ENCODE results near the gene PPOX. TPM values are rescaled to one million over a fixed set of nuclear protein-coding genes. Genes with fewer than 3 reads are reported as not detected.

PPOX gene
- polyA plus RNA-seq, 1 of the 3 experiments (the other 2 are of a cell fraction), result 30.7 TPM

GRCh38 chr1:161175771-161176453, 9.7 kb downstream of the PPOX start:
- Histone ChIP-seq H3K27ac (ENCODE audit: low read depth in 2 of 2, low read length in 1 of 2) (no peak overlapping the region), H3K4me3 (ENCODE audit: low read depth in 2 of 2, low read length in 1 of 2) (peak overlapping the region; percentile 73; a peak in 3 of 4 replicates), H4K20me1 (ENCODE audit: insufficient read depth) (no peaks in the 10 kb centered on the region), H3F3A (replicated peaks; ENCODE audit: insufficient read depth) (peaks cover 5% of the 10 kb centered on the region), H3K79me2 (ENCODE audit: insufficient read depth) (peaks cover 17% of the 10 kb centered on the region), H2AFZ (ENCODE audit: low read depth) (no peak overlapping the region; the same call in 1 of the 2 replicates), H3K36me3 (replicated peaks in 1 of 2; ENCODE audit: control insufficient read depth in 1 of 2, insufficient read depth in 2 of 2, low read length in 1 of 2) (peaks cover 29 to 44% of the 10 kb centered on the region in 2 experiments), H3K4me1 (ENCODE audit: control insufficient read depth in 1 of 2, insufficient read depth in 2 of 2, low read depth in 1 of 2, low read length in 1 of 2) (peaks cover 0 to 18% of the 10 kb centered on the region in 2 experiments; a peak in 1 of 4 replicates), H3K9ac (peak overlapping the region; percentile 77), H3K27me3 (ENCODE audit: insufficient read depth) (no peaks in the 10 kb centered on the region), H3K9me3 (no peaks in the 10 kb centered on the region), H3K4me2 (peak overlapping the region; percentile 98), H3K9me2 (no peaks in the 10 kb centered on the region)
- WGBS (ENCODE audit: low lambda C conversion rate), result 84% methylated on average over 10 of the region's 10 CpGs
- no peak for TF ChIP-seq NRF1 (IDR thresholded peaks at IDR 0.05; ENCODE audit: low read depth, low read length)
- TF ChIP-seq GATA2 (CRISPR knock-in tag; IDR thresholded peaks at IDR 0.05), result no peak
- TF ChIP-seq JUND (IDR thresholded peaks at IDR 0.05), result no peak
- POLR2A ChIA-PET, result interaction anchor here (1.4 kb wide), 1 partner anchor 10 kb away, joined by 11 read pairs; the partner anchor contains the start of gene PPOX
- DNase-seq, result no peak
- CTCF ChIA-PET, result interaction anchor here (1.1 to 4.1 kb wide), 3 partner anchors 8 to 26 kb away, joined by 5 to 29 read pairs (median 5); partner anchors contain the start of genes NDUFS2 and PPOX

GRCh38 chr1:161176468-161177111, 10.4 kb downstream of the PPOX start:
- H3K9ac ChIP-seq, result peak overlapping the region; percentile 77
- peaks cover 17% of the 10 kb centered on the region for H3K79me2 ChIP-seq (ENCODE audit: insufficient read depth)
- peaks cover 29 to 37% of the 10 kb centered on the region in 2 experiments for H3K36me3 ChIP-seq (replicated peaks in 1 of 2; ENCODE audit: control insufficient read depth in 1 of 2, insufficient read depth in 2 of 2, low read length in 1 of 2)
- CTCF ChIA-PET, result interaction anchor here (1.1 to 4.1 kb wide), 4 partner anchors 9 to 49 kb away, joined by 5 to 29 read pairs (median 5); partner anchors contain the start of genes NDUFS2, PPOX and TOMM40L
- DNase-seq, result no peak
- no peaks in the 10 kb centered on the region for H3K9me3 ChIP-seq
- peaks cover 0 to 18% of the 10 kb centered on the region in 2 experiments; a peak in 1 of 4 replicates for H3K4me1 ChIP-seq (ENCODE audit: control insufficient read depth in 1 of 2, insufficient read depth in 2 of 2, low read depth in 1 of 2, low read length in 1 of 2)
- H3K4me2 ChIP-seq, result peak overlapping the region; percentile 98
- no peaks in the 10 kb centered on the region for H3K9me2 ChIP-seq
- peak overlapping the region; percentile 73 for H3K4me3 ChIP-seq (ENCODE audit: low read depth in 2 of 2, low read length in 1 of 2)
- TF ChIP-seq SMC3 (IDR thresholded peaks at IDR 0.05; ENCODE audit: low read depth, low read length), result no peak
- no peak for TF ChIP-seq GABPA (IDR thresholded peaks at IDR 0.05; ENCODE audit: low read depth)
- TF ChIP-seq CHD2 (IDR thresholded peaks at IDR 0.05; ENCODE audit: low read length, partially characterized antibody), result no peak
- no peak for TF ChIP-seq CTCF (IDR thresholded peaks at IDR 0.05)
- peaks cover 5% of the 10 kb centered on the region for H3F3A ChIP-seq (replicated peaks; ENCODE audit: insufficient read depth)
- H2AFZ ChIP-seq (ENCODE audit: low read depth), result peak overlapping the region; percentile 87
- no peaks in the 10 kb centered on the region for H4K20me1 ChIP-seq (ENCODE audit: insufficient read depth)
- POLR2A ChIA-PET, result interaction anchor here (1.4 kb wide), 1 partner anchor 11 kb away, joined by 11 read pairs; the partner anchor contains the start of gene PPOX
- no peaks in the 10 kb centered on the region for H3K27me3 ChIP-seq (ENCODE audit: insufficient read depth)
- H3K27ac ChIP-seq (ENCODE audit: low read depth in 2 of 2, low read length in 1 of 2), result peak overlapping the region in 1 of 2 experiments; percentile 77; a peak in 1 of 4 replicates
- 13% methylated on average over 17 of the region's 17 CpGs for WGBS (ENCODE audit: low lambda C conversion rate)
